Measurements from ENCODE around the gene TCF3. TPM values are rescaled to one million over a fixed set of nuclear protein-coding genes. Genes with fewer than 3 reads are reported as not detected.

TCF3 gene
- total and polyA plus RNA-seq, 4 donors, result 5.2 to 119 (median 12.8) TPM

- Histone ChIP-seq H3K9ac (ENCODE audit: low read depth in 1 of 2, low read length in 2 of 2) (no peak overlapping the region), H3K4me3 (ENCODE audit: low read depth in 1 of 3, low read length in 3 of 3) (no peak overlapping the region), H3K27ac (ENCODE audit: low read depth in 1 of 2, low read length in 2 of 2) (no peak overlapping the region), H3K27me3 (ENCODE audit: control insufficient read depth in 4 of 4, insufficient read depth in 4 of 4, low read length in 3 of 4) (no peaks in the 10 kb centered on the region), H3K4me1 (ENCODE audit: control insufficient read depth in 4 of 4, insufficient read depth in 4 of 4, low read length in 3 of 4) (no peaks in the 10 kb centered on the region), H3K36me3 (ENCODE audit: control insufficient read depth in 4 of 4, insufficient read depth in 3 of 4, low read depth in 1 of 4, low read length in 3 of 4) (peaks cover 3 to 40% (median 9%) of the 10 kb centered on the region in 4 donors), H3K9me3 (ENCODE audit: control insufficient read depth in 4 of 4, low read length in 3 of 4) (no peaks in the 10 kb centered on the region)
- no peak for DNase-seq (ENCODE audit: low spot score)
- TF ChIP-seq JUND (IDR thresholded peaks at IDR 0.05) (no peak), MAX (IDR thresholded peaks at IDR 0.05) (no peak), RXRA (IDR thresholded peaks at IDR 0.05) (no peak), GABPA (IDR thresholded peaks at IDR 0.05 in 1 of 2, conservative IDR thresholded peaks at IDR 0.05 in 1 of 2) (no peak), FOXA2 (IDR thresholded peaks at IDR 0.05) (no peak), TAF1 (conservative IDR thresholded peaks at IDR 0.05) (no peak), HNF4A (conservative IDR thresholded peaks at IDR 0.05) (no peak), CTCF (IDR thresholded peaks at IDR 0.05; ENCODE audit: low read depth, low read length, missing input control) (no peak), RAD21 (IDR thresholded peaks at IDR 0.05) (no peak), NR2F2 (IDR thresholded peaks at IDR 0.05) (no peak), YY1 (IDR thresholded peaks at IDR 0.05) (no peak)
- WGBS, result 94% methylated on average over 49 of the region's 49 CpGs
Measured at GRCh38 chr19:1577929-1578618, 74.3 kb downstream of the TCF3 start.

- TF ChIP-seq CTCF (IDR thresholded peaks at IDR 0.05; ENCODE audit: low read depth, low read length, missing input control), result no peak
- no peak for TF ChIP-seq FOXA2 (IDR thresholded peaks at IDR 0.05)
- no peak for TF ChIP-seq ZBTB33 (IDR thresholded peaks at IDR 0.05)
- no peak for TF ChIP-seq YY1 (IDR thresholded peaks at IDR 0.05)
- TF ChIP-seq MAX (IDR thresholded peaks at IDR 0.05), result no peak
- TF ChIP-seq HNF4A (conservative IDR thresholded peaks at IDR 0.05), result no peak
- no peak for TF ChIP-seq TAF1 (conservative IDR thresholded peaks at IDR 0.05)
- no peak for TF ChIP-seq JUND (IDR thresholded peaks at IDR 0.05)
- TF ChIP-seq HNF4G (IDR thresholded peaks at IDR 0.05), result no peak
- TF ChIP-seq RXRA (IDR thresholded peaks at IDR 0.05), result no peak
- TF ChIP-seq NR2F2 (IDR thresholded peaks at IDR 0.05), result no peak
- no peaks in the 10 kb centered on the region for H3K4me1 ChIP-seq (ENCODE audit: control insufficient read depth in 4 of 4, insufficient read depth in 4 of 4, low read length in 3 of 4)
- H3K9ac ChIP-seq (ENCODE audit: low read depth in 1 of 2, low read length in 2 of 2), result no peak overlapping the region
- peaks cover 3 to 37% (median 8%) of the 10 kb centered on the region in 4 donors for H3K36me3 ChIP-seq (ENCODE audit: control insufficient read depth in 4 of 4, insufficient read depth in 3 of 4, low read depth in 1 of 4, low read length in 3 of 4)
- no peaks in the 10 kb centered on the region for H3K9me3 ChIP-seq (ENCODE audit: control insufficient read depth in 4 of 4, low read length in 3 of 4)
- WGBS, result 92% methylated on average over 41 of the region's 41 CpGs
- DNase-seq (ENCODE audit: low spot score), result no peak
- no peaks in the 10 kb centered on the region for H3K27me3 ChIP-seq (ENCODE audit: control insufficient read depth in 4 of 4, insufficient read depth in 4 of 4, low read length in 3 of 4)
- H3K4me3 ChIP-seq (ENCODE audit: low read depth in 1 of 3, low read length in 3 of 3), result no peak overlapping the region
- H3K27ac ChIP-seq (ENCODE audit: low read depth in 1 of 2, low read length in 2 of 2), result no peak overlapping the region
Measured at GRCh38 chr19:1577090-1577928, 75.1 kb downstream of the TCF3 start.
